Stimulated activated naive B cell treated with anti-CD40 and anti-IgM and Interleukin-4, amounts not matched to agents 10 μg/mL and 1 μg/mL and 100 μg/mL, for 72 hours (primary cell): ENCODE measurements around the gene ZSWIM6.

ENCODE experiments used
- ATAC-seq, 2 donors: fragments of 150-1000 bp; cut with Tn5 transposase; replicated peaks; 2 replicates each; pipeline ENCODE4 v1.10.0; 2021; ENCODE audit warnings: moderate library complexity in 1 of 2
- DNase-seq: peaks from one replicate; pipeline ENCODE4 v3.0.0; 2021
- H3K27ac Mint-ChIP-seq: one replicate; pipeline ENCODE4 v1.8.0; 2022; ENCODE audit warnings: mild to moderate bottlenecking, mixed read lengths
- H3K27me3 Mint-ChIP-seq, 2 donors: one replicate each; pipeline ENCODE4 v1.8.0; 2022; ENCODE audit warnings: mixed read lengths in 2 of 2
- H3K36me3 Mint-ChIP-seq, 2 donors: one replicate each; pipeline ENCODE4 v1.8.0; 2022; ENCODE audit warnings: mixed read lengths in 2 of 2, mild to moderate bottlenecking in 1 of 2
- H3K4me1 Mint-ChIP-seq, 2 donors: one replicate each; pipeline ENCODE4 v1.8.0; 2022; ENCODE audit warnings: mixed read lengths in 2 of 2, mild to moderate bottlenecking in 1 of 2
- H3K4me3 Mint-ChIP-seq, 2 donors: one replicate each; pipeline ENCODE4 v1.8.0; 2022; ENCODE audit warnings: mild to moderate bottlenecking in 2 of 2, mixed read lengths in 2 of 2, moderate library complexity in 1 of 2
- H3K9me3 Mint-ChIP-seq, 2 donors: one replicate each; pipeline ENCODE4 v1.8.0; 2022; ENCODE audit warnings: mixed read lengths in 2 of 2, mild to moderate bottlenecking in 1 of 2

ZSWIM6 gene

DNA sequence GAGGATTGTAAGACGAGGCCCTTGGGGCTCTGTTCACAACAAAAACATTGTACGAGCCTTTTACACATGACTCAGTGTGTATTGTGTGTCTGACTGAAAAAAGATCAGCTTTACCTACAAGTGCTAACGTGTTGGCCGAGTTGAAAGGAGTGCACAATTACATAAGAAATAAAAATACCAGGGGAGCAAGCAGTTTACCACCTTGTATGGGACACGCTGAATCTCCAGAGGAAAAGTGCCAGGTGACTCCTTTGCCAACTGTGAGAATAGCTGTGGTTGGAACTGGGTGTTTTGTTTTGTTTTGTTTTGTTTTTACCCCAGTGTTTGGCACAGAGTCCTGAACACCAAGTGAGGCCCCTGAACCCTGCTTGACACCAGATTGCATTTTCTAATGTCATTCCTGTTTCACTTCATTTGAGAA, 32.8 kb upstream of the ZSWIM6 start:
- ATAC-seq (no peak), DNase-seq (no peak)
- Mint-ChIP-seq H3K9me3 (no peaks in the 10 kb centered on the region), H3K27ac (no peak overlapping the region), H3K4me3 (no peak overlapping the region), H3K4me1 (peaks cover 3 to 11% of the 10 kb centered on the region in 2 donors), H3K27me3 (no peaks in the 10 kb centered on the region), H3K36me3 (no peaks in the 10 kb centered on the region)

GRCh38 chr5:61301341-61302199, 30.5 kb upstream of the ZSWIM6 start:
- no peaks in the 10 kb centered on the region for H3K36me3 Mint-ChIP-seq
- peaks cover 4 to 8% of the 10 kb centered on the region in 2 donors for H3K4me1 Mint-ChIP-seq
- H3K9me3 Mint-ChIP-seq: no peaks in the 10 kb centered on the region
- H3K27me3 Mint-ChIP-seq: peaks cover 0 to 7% of the 10 kb centered on the region in 2 donors
- H3K4me3 Mint-ChIP-seq: no peak overlapping the region
- no peak overlapping the region for H3K27ac Mint-ChIP-seq
- ATAC-seq: no peak
- no peak for DNase-seq

DNA sequence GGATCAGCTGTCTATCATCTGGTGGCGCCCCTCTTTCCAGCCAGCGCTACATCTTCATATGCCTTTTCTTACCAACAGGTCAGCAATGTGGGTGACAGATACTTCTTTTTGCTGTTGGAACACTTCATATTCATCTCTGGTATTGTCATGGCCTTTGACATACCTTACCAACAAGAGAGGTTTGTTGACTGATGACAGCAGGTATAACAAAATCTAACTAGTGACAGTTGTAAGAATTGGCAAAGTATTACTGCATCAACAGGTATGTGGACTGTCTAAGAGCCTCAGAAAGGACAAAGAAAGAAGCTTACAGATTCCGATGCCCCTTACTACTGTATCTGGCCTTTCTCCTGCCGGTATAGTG, 29.9 kb upstream of the ZSWIM6 start:
- Mint-ChIP-seq H3K27ac (no peak overlapping the region), H3K9me3 (no peaks in the 10 kb centered on the region), H3K27me3 (peaks cover 0 to 9% of the 10 kb centered on the region in 2 donors), H3K4me3 (no peak overlapping the region), H3K36me3 (no peaks in the 10 kb centered on the region), H3K4me1 (peaks cover 9 to 14% of the 10 kb centered on the region in 2 donors)
- DNase-seq (no peak), ATAC-seq (no peak)

- Mint-ChIP-seq H3K27ac (no peak overlapping the region), H3K4me3 (no peak overlapping the region), H3K9me3 (no peaks in the 10 kb centered on the region), H3K27me3 (peaks cover 0 to 9% of the 10 kb centered on the region in 2 donors), H3K4me1 (peaks cover 7 to 9% of the 10 kb centered on the region in 2 donors), H3K36me3 (no peaks in the 10 kb centered on the region)
- no peak for ATAC-seq
- no peak for DNase-seq
Measured at GRCh38 chr5:61303346-61303745, 28.7 kb upstream of the ZSWIM6 start.

GRCh38 chr5:61304590-61305381, 27.3 kb upstream of the ZSWIM6 start:
- Mint-ChIP-seq H3K36me3 (no peaks in the 10 kb centered on the region), H3K27ac (no peak overlapping the region), H3K4me1 (peaks cover 7 to 9% of the 10 kb centered on the region in 2 donors), H3K27me3 (peaks cover 4 to 19% of the 10 kb centered on the region in 2 donors), H3K9me3 (no peaks in the 10 kb centered on the region), H3K4me3 (no peak overlapping the region)
- ATAC-seq (no peak), DNase-seq (no peak)

DNA sequence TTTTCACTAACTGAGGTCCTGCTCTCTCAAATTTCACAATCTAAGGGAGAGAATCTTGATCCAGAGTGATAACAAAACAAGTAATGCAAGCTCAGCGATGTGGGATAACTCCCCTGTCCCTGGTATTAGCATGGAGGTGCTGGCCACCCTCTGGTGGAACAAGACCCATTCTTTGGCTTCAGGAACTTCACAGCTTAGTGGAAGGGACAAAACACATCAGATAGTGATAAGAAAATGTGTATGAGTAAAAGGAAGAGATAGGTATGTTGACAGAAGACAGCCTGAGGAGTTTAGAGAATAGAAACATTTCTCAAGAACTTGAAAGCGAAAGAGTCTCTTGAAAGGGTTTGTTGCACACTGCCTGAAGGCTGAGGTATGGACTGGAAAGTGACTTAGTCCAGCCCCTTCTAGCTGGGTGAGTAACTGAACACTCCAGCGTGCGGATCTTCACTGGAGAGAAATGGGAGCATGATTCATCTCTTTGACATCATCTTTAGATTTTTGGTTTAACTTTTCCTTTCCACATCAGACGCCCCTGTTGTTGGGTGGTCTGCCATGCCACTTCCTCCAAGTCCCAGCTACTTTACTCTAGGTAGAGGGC, 25.4 kb upstream of the ZSWIM6 start:
- DNase-seq (no peak), ATAC-seq (peak; percentile 77)
- no peaks in the 10 kb centered on the region for H3K9me3 Mint-ChIP-seq
- H3K4me3 Mint-ChIP-seq: no peak overlapping the region
- no peaks in the 10 kb centered on the region for H3K36me3 Mint-ChIP-seq
- peaks cover 6 to 20% of the 10 kb centered on the region in 2 donors for H3K27me3 Mint-ChIP-seq
- no peak overlapping the region for H3K27ac Mint-ChIP-seq
- peaks cover 7 to 9% of the 10 kb centered on the region in 2 donors for H3K4me1 Mint-ChIP-seq

GRCh38 chr5:61307191-61307590, 24.9 kb upstream of the ZSWIM6 start:
- H3K4me1 Mint-ChIP-seq: peaks cover 7 to 9% of the 10 kb centered on the region in 2 donors
- no peak overlapping the region for H3K4me3 Mint-ChIP-seq
- no peak for ATAC-seq
- no peaks in the 10 kb centered on the region for H3K9me3 Mint-ChIP-seq
- no peak for DNase-seq
- H3K27me3 Mint-ChIP-seq: peaks cover 6 to 20% of the 10 kb centered on the region in 2 donors
- H3K36me3 Mint-ChIP-seq: no peaks in the 10 kb centered on the region
- no peak overlapping the region for H3K27ac Mint-ChIP-seq

DNA sequence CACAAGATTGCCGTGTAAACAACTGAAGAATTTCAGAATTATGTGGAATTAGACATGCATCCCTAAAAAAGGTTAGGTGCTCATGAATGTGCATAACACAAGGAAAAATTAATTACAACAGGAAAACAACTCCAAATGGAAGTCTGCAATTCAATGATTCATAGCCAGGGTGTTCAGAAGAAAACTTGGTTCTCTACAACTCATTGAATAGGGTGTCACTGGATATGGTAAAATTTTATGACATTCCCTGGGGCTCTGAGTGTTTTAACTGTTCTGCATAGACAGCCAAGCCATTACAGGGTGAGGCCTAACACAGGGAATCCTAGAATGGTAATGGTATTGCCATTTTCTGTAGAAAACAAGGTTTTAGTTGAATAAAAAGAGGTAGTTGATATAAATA, 24.4 kb upstream of the ZSWIM6 start:
- peaks cover 7 to 9% of the 10 kb centered on the region in 2 donors for H3K4me1 Mint-ChIP-seq
- H3K27ac Mint-ChIP-seq: no peak overlapping the region
- no peaks in the 10 kb centered on the region for H3K9me3 Mint-ChIP-seq
- ATAC-seq (no peak), DNase-seq (no peak)
- H3K36me3 Mint-ChIP-seq: no peaks in the 10 kb centered on the region
- no peak overlapping the region for H3K4me3 Mint-ChIP-seq
- H3K27me3 Mint-ChIP-seq: peaks cover 7 to 21% of the 10 kb centered on the region in 2 donors

- Mint-ChIP-seq H3K27ac (no peak overlapping the region), H3K36me3 (no peaks in the 10 kb centered on the region), H3K27me3 (peaks cover 15 to 24% of the 10 kb centered on the region in 2 donors), H3K9me3 (no peaks in the 10 kb centered on the region), H3K4me3 (no peak overlapping the region), H3K4me1 (peaks cover 7 to 9% of the 10 kb centered on the region in 2 donors)
- no peak for ATAC-seq
- DNase-seq: no peak
Measured at GRCh38 chr5:61308712-61309111, 23.3 kb upstream of the ZSWIM6 start.

DNA sequence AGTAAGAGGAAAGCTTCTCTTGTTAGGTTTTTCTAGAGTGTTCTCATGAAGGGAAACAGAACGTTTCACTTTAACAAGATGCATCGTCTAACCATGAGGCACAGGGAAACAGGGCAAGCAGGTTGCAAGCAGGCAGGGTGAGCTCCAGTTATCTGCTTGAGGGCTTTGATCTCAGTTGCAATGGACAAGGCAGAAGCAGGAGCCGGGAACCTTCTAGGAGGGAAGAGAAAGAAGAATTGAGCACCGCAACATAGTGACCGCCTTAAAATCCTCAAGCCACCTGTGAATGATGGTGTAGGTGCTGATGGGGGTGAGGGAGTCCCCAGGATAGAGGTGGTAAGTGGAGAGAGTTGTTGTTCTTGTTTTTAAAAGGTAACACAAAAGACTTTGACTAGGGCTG, 22.9 kb upstream of the ZSWIM6 start:
- ATAC-seq (no peak), DNase-seq (no peak)
- peaks cover 7 to 9% of the 10 kb centered on the region in 2 donors for H3K4me1 Mint-ChIP-seq
- H3K27me3 Mint-ChIP-seq: peaks cover 15 to 24% of the 10 kb centered on the region in 2 donors
- H3K36me3 Mint-ChIP-seq: no peaks in the 10 kb centered on the region
- H3K27ac Mint-ChIP-seq: no peak overlapping the region
- H3K9me3 Mint-ChIP-seq: no peaks in the 10 kb centered on the region
- no peak overlapping the region for H3K4me3 Mint-ChIP-seq

GRCh38 chr5:61311056-61311610, 20.9 kb upstream of the ZSWIM6 start:
- Mint-ChIP-seq H3K36me3 (no peaks in the 10 kb centered on the region), H3K27me3 (peaks cover 20% of the 10 kb centered on the region in 2 donors), H3K4me1 (peaks cover 7 to 9% of the 10 kb centered on the region in 2 donors), H3K4me3 (no peak overlapping the region), H3K9me3 (no peaks in the 10 kb centered on the region), H3K27ac (no peak overlapping the region)
- ATAC-seq (no peak), DNase-seq (no peak)

GRCh38 chr5:61311836-61312808, 19.9 kb upstream of the ZSWIM6 start:
- H3K9me3 Mint-ChIP-seq: no peaks in the 10 kb centered on the region
- no peak overlapping the region for H3K4me3 Mint-ChIP-seq
- peaks cover 15 to 20% of the 10 kb centered on the region in 2 donors for H3K27me3 Mint-ChIP-seq
- DNase-seq: no peak
- no peaks in the 10 kb centered on the region for H3K36me3 Mint-ChIP-seq
- H3K27ac Mint-ChIP-seq: no peak overlapping the region
- peaks cover 0 to under 1% of the 10 kb centered on the region in 2 donors for H3K4me1 Mint-ChIP-seq
- no peak for ATAC-seq

GRCh38 chr5:61313960-61314681, 17.9 kb upstream of the ZSWIM6 start:
- DNase-seq: no peak

More at GRCh38 chr5:61313960-61314681, 17.9 kb upstream of the ZSWIM6 start:
- peaks cover 5 to 10% of the 10 kb centered on the region in 2 donors for H3K4me1 Mint-ChIP-seq
- no peaks in the 10 kb centered on the region for H3K9me3 Mint-ChIP-seq
- H3K27ac Mint-ChIP-seq: no peak overlapping the region
- H3K4me3 Mint-ChIP-seq: no peak overlapping the region
- H3K36me3 Mint-ChIP-seq: no peaks in the 10 kb centered on the region
- ATAC-seq: no peak
- peaks cover 10 to 20% of the 10 kb centered on the region in 2 donors for H3K27me3 Mint-ChIP-seq
